ENCODE data around the gene CACNA1A. TPM values are rescaled to one million over a fixed set of nuclear protein-coding genes. Genes with fewer than 3 reads are reported as not detected.

Gene CACNA1A
- total and polyA plus RNA-seq, 8 donors, result 2.4 to 42.6 (median 6.8) TPM

DNA sequence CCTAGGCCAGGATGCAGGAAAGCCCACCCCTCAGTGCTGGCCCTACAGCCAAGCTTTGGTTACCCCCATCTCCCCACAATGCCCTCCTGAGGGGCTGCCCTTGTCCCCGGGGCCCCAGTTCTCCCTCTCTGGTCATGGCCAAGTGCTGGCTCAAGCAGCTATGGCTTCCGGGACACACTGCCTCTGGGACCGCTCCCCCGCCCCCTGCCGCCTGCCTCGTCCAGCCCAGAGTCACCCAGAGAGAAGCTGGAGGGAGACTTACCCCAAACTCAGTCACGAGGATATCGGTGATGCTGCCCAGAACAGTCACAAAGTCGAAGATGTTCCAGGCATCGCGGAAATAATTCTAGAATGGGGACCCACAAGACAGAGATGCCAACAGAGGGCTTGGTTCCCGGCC, 261.4 kb downstream of the CACNA1A start:
- no peak for FAIRE-seq
- ATAC-seq, result no peak
- H3K27ac ChIP-seq, result no peak overlapping the region
- H3K27me3 ChIP-seq, result no peaks in the 10 kb centered on the region
- no peak for TF ChIP-seq CTCF (IDR thresholded peaks at IDR 0.05)
- no peak for DNase-seq
- no peak overlapping the region for H3K4me3 ChIP-seq
- no peaks in the 10 kb centered on the region for H3K9me3 ChIP-seq
- intact Hi-C loops (cut with DNase I), result no loop called here
- 66 to 75% methylated on average over 12 of the region's 12 CpGs for WGBS, 2 donors
- no peaks in the 10 kb centered on the region for H3K4me1 ChIP-seq
- H3K36me3 ChIP-seq, result no peaks in the 10 kb centered on the region

- Histone ChIP-seq H3K4me1 (no peaks in the 10 kb centered on the region), H3K36me3 (no peaks in the 10 kb centered on the region), H3K27ac (no peak overlapping the region), H3K4me3 (no peak overlapping the region), H3K9me3 (no peaks in the 10 kb centered on the region), H3K27me3 (no peaks in the 10 kb centered on the region)
- intact Hi-C loops (cut with DNase I), result no loop called here
- 61 to 73% methylated on average over 25 of the region's 25 CpGs for WGBS, 2 donors
- no peak for TF ChIP-seq CTCF (IDR thresholded peaks at IDR 0.05)
- DNase-seq (no peak), FAIRE-seq (no peak), ATAC-seq (no peak)
Observed at GRCh38 chr19:13241231-13242104, 264.8 kb downstream of the CACNA1A start.

GRCh38 chr19:13240312-13241022, 265.8 kb downstream of the CACNA1A start:
- 62 to 68% methylated on average over 9 of the region's 9 CpGs for WGBS, 2 donors
- FAIRE-seq, result no peak
- no peak for ATAC-seq
- H3K9me3 ChIP-seq, result no peaks in the 10 kb centered on the region
- no peak for TF ChIP-seq CTCF (IDR thresholded peaks at IDR 0.05)
- H3K4me3 ChIP-seq, result no peak overlapping the region
- intact Hi-C loops (cut with DNase I), result no loop called here
- H3K27me3 ChIP-seq, result no peaks in the 10 kb centered on the region
- no peak for DNase-seq
- no peak overlapping the region for H3K27ac ChIP-seq
- H3K4me1 ChIP-seq, result no peaks in the 10 kb centered on the region
- H3K36me3 ChIP-seq, result no peaks in the 10 kb centered on the region

DNA sequence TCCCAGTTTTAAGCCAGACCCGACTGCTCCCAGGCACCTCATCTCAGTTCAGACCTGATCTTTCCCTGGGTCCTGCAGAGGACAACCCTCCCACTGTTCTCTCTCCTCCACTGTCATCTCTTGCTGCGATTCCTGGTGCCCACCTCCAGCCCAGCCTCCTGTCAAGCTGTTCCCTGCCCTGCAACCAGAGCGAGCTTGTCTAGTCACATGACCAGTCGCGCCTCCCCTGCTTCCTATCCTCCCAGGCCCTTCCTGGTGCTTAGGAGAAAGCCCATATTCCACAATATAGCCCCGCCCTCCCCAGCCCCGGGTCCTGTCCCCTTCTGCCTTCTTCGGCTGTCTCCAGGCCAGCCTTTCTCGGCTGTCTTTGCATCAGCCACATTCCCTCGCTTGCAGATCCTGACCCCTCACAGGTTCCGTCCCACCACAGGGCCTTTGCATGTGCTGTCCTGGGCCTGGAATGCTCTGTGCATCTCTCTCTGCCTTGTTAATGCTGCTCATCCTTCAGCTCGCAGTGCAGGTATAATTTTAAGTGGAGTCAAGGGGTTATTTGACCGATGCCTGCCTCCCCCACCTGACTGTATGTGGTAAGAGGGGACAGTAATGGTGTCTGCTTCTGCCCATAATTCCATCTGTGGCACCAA, 267.3 kb downstream of the CACNA1A start:
- ATAC-seq, result no peak
- Histone ChIP-seq H3K27me3 (no peaks in the 10 kb centered on the region), H3K36me3 (no peaks in the 10 kb centered on the region), H3K4me3 (no peak overlapping the region), H3K9me3 (no peaks in the 10 kb centered on the region), H3K4me1 (no peaks in the 10 kb centered on the region), H3K27ac (no peak overlapping the region)
- DNase-seq, result no peak
- intact Hi-C loops (cut with DNase I), result loop anchor here in 1 of 3 donors (10.0 kb wide), 1 partner anchor 134 kb away; the partner anchor contains the start of gene LYL1
- no peak for TF ChIP-seq CTCF (IDR thresholded peaks at IDR 0.05)
- no peak for FAIRE-seq
- 63 to 77% methylated on average over 13 of the region's 13 CpGs for WGBS, 2 donors

Measured in pancreas (tissue), 10 donors.